GM04504 (cell line): Measurements from ENCODE around the gene HOXA2.

Experiments
- DNase-seq: peaks from one replicate; pipeline ENCODE4 v3.0.0-alpha.2; 2012; ENCODE audit warnings: low read depth

HOXA2 gene

GRCh38 chr7:27078616-27079233, 23.8 kb downstream of the HOXA2 start:
- DNase-seq = no peak

DNA sequence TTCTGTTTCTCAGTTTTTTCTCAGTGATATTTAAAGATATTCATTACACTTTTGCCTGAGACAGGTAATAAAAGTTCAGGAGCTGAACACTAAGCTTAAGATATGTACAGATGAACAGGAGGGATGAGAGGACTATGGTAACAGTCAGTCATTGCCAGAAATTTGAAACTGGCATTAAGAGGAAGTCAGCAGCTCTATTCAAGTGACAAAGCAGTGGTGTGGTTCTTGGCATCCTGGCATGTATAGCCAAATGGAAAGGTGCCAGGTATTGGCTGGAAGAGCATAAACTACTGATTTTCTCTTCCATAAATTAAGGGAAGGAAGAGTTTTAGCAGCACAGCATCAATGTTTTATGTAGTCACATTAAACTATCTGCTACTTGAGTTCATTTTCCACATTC, 29.4 kb downstream of the HOXA2 start:
- DNase-seq = no peak

DNA sequence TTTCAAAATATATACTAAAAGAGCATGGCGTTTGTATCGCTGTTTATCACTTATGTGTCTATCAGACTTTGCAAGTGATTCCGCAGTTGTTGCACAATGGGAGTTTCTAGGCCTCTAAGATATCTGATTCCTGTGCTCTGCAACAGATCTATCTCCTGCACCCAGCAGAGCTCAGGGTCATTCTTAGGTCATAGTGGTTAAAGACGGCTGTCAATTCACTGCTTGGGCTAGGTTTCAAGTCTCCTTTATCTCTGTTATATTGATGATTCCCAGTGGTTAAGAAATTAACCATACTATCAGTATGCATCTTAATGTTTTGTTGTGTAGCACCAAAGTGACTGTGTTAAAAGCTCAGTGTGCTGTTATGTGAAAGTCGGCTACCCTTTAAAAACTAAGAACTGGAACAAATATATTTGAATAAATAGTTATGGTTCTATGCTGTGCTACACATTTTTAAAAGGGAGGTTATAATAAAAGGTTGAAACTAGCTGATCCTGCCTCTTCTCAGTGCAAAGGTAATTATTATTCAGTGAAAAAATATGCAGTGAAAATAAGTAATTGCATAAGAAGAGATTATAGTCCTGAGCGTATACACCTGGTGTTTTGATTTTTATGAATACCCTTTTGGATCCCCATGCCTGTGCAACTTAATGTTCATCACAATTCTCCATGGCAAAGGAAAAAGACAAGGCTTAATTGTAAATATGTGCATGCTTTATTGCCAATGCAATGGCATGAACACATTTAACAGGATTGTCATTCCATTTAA, 30.7 kb downstream of the HOXA2 start:
- DNase-seq = no peak

DNA sequence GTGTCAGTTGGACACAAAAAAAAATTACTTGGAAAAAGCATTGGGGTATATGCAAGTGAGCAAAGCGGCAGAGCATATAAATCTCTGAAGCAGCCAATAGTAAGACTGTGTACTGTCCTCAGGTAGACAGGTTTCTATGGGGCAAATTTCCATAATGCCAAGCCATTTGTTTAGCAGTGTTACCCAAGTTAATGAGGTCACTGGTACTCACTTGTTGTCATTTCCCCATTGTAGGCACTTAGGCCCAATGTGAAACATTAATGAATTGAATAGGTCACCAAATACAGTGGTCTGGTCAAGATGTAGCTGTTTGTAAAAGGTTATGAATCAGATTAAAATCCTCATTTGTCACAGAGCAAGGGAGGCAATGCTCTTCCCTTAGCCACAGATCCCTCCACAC, 34.2 kb downstream of the HOXA2 start:
- no peak for DNase-seq

GRCh38 chr7:27066148-27066547, 36.3 kb downstream of the HOXA2 start:
- DNase-seq = peak; percentile 75

GRCh38 chr7:27065709-27066108, 36.8 kb downstream of the HOXA2 start:
- DNase-seq = no peak

GRCh38 chr7:27064661-27065060, 37.8 kb downstream of the HOXA2 start:
- DNase-seq = no peak

- no peak for DNase-seq
Observed at GRCh38 chr7:27064159-27064558, 38.3 kb downstream of the HOXA2 start.

DNA sequence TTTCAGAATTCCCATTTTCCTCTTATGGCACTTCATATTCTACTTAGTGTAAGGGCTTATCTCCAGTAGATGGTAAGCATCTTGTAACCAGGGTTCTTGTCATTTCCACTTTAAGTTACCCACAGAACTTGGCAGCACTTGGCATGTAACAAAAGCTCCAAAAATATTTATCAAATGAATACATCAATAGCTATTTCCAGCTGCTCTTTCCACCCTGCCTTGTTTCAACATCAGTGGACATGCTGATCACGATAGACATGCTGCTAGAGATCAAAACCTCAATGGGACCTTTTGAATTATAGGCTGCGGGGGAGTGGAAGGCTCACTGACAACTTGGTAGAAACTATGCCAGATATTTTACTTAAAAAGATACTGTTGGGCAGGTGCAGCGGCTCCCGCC, 39.5 kb downstream of the HOXA2 start:
- no peak for DNase-seq

DNA sequence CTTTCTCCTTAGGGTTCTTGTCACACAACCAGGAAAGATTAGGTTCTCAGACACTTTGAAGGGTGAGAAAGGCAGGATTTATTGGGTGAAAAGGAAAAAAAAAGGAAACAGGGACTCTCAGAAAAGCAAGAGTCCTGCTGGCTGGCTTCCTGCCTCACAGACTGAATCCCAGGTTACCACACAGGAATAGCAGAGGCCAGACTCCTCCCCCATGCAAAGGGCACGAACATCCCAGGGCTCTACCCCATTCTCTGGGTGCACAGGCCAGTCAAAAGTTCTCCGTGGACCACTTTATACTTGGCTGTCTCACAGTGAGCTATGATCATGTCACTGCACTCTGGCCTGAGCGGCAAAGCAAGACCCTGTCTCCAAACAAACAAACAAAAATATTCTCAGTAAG, 49.3 kb downstream of the HOXA2 start:
- DNase-seq = no peak

GRCh38 chr7:27051451-27051850, 51.0 kb downstream of the HOXA2 start:
- DNase-seq = no peak
